RPMI8226 (cell line): ENCODE results near the gene PSMD1.
"Not testable (repeated sequence)": the region's sequence is repeated elsewhere in the genome, so short reads cannot be mapped to it uniquely, and the experiment has no call there.

Experiments used
- DNase-seq: peaks from one replicate; pipeline ENCODE4 v3.0.0-alpha.2; 2015

Gene PSMD1

DNA sequence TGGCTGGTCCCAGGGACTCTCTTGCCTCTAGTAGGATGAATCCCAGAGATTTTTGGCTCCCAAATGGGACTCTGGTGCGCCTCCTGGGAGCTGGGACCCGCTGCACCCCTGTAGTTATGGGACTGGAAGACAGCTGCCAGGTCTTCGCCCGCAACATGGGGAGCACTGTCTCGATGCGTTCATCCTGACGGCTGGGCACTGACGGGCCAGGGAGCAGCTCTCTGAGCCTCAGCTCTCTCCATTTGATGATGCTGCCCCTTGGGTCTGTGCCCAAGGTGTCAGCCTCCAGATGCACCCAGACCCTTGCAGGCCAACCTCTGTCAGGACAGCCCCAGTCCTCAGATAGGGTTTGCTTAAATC lies 132.5 kb downstream of the PSMD1 start:
- no peak for DNase-seq

DNA sequence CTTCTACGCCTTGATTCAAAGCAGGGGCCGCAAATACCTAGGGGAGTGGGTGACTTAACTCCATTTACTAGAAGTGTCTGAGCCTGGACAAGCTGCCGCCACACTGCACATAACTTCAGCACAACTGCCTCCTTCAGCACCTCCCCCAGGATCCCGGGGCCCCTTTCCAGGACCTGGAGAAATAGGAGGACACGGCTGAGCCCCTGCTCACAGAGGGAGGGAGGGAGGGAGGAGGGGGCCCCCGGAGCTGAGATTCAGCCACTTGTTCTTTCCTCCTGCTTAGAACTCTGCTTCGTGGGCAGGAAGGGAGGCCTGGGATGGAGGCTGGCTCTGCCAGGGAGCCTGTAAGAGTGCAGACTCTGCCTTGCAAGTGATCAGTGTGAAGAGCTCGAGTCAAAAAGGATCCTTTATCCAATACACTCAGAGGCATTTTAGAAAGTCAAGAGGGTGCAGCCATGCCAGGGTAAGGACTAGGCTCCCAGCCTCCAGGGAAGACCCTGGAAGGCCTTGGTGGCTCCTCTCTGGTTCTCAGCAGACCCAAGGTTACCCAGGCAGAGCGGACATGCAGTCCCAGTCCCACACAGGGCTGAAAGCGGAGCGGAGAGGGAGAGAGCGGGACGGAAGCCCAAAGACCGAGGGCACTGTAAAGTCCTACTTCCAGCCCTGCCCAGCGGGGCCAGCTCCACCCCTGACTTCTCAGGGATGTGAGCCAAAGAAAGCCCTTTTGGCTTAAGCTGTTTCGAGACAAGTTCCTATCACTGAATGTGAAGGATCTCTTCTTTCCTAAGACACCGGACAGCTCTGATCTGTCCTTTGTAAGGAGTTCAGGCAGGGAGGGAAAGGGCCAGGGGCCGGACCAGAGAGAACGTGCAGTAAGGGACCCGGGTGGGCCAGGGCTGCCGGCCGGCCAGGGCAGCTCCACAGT lies 133.2 kb downstream of the PSMD1 start:
- no peak for DNase-seq

DNA sequence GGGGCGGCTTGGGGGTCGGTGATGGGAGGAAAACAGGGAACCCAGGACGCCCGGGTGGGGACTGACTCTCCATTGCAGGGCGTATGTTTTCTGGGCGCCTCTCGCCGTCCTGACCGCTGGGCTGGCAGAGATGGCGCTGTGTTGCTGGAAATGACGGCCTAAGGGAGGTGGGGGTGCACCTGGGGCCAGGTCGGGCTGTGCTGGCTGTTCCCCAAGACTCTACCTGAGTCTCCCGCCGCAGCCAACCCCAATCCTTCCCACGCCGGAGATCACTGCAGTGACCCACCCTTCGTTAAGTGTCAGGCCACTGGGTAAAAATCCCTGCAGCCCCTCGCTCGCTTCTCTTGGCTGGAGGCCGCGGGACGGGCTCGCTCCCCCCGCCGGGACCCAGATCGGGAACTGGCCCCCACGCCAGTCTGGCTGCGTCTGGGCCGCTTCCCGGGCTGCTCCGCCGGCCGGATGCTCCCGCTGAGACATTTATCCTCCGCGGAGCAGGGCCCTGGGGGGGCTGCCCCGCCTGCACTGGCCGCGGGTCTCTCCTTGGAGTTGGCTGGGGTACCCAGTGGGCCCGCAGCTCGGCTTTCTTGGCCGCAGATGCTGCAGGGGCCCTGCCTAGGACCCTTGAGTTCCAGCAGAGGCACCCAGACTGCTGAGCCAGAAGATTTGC lies 134.0 kb downstream of the PSMD1 start:
- DNase-seq = no peak

DNA sequence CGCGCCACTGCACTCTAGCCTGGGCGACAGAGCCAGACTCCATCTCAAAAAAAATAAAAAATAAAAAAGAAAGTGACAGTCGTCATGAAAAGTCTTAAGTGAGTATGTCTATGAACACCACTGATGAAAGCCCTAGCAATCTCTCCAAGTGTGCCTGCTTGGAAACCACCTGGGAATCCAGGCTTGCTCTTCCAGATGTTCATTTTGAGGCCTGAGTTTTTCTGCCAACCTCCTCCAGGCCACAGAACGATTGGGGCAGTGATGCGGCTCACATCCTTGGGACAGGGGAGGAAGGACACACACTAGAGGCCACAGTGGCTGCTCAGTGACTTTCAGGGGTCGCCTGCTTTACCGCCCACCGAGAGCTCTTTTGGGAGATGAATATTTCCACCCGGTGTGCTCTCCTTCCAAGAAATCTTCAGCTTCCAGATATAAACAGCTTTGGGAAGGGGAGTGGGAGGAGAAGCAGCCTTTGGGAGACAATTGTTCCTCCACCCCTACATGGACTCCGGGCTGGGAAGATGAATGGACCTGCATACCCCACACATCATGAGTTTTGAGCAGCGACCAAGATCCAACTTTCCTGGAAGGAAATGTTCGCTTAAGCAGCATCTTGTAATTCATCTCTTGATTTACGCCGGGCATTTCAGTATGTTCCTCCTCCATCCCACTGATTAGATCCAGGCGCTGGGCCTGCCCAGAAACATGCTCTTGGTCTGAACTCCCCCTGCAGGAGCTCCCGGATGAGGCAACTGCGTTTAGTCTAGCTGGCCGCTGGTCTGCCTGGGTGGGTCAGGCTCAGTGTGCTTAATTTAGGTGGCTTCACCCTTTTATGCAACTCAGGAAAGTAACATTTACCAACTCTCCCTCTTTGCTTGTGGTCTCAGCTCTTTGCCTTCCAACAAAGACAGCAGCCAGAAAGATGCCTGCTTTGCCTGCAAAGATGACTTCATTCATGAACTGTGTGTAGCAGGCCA lies 135.5 kb downstream of the PSMD1 start:
- DNase-seq = peak; percentile 22

DNA sequence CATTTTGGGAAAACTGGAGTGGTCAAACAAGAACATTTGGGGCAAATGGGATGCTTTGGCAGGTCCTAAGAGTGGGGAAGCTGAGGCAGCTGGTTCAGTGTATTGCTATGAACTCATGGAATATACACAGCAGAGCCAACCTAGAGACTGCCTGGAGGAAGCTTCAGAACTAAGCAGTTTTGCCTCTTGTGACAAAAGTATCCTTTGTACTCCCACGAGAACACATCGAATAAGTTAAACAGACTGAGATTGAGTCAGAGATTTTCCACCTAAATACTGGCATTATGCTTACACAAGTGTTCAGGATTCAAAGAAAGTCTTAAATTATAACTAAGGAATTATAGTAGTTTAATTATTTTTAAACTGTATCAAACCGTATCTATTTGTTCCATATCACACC lies 136.5 kb downstream of the PSMD1 start:
- DNase-seq = no peak

DNA sequence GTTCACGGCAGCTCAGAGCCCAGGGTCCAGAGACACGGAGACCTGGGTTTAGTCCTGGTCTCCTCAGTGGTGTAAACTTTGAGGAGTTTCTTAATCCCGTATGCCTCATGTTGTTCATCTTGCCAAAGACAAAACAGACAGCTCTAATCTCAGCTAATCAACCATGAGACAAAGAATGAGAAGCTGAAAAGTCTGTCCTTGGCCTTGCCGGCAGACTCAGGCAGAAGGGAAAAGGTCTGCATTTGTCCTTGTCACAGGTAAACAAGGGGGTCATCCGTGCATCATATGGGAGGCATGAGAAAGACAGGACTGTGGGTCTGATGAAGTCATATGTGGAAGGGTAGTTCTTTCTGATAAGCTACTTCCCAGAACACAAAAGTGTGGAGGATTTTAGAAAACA lies 139.9 kb downstream of the PSMD1 start:
- DNase-seq = no peak

DNA sequence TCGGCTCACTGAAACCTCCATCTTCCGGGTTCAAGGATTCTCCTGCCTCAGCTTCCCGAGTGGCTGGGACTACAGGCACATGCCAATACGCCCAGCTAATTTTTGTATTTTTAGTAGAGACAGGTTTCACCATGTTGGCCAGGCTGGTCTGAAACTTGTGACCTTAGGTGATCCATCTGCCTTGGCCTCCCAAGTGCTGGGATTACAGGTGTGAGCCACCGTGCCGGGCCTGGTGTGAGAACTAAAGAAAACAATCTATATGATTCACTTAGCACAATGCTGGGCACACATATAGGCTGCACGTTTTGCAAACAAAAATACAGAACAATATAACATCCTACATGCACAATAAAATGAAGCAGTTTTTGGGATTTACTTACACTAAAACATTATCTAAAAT lies 140.5 kb downstream of the PSMD1 start:
- not testable (repeated sequence) for DNase-seq

DNA sequence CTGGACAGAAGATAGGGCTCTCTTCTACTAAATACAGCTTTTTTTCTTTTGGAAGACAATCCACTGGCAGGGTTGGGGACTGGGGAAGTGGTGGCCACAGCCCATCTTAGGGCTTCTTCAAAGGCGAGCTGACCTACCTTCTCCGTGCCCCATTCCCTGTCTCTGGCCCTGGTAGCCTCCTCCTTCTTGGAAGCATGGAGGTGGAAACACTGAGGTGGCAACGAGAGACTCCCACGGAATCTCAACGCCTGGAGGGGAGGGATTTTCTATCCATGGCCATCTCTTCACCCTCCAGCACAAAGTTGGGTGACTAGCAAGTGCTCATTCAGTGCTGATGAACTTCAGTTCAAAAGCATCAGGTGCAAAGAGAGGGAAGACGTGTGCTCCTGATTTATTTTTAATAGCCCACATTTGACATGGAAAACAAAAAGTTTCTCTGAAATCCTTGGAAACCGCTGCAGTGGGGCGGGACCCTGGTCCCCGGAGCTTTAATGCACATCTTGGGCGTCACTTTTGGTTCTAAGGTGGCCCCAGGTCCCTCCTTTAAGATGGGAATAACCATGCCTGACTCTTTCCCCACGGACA lies 141.1 kb downstream of the PSMD1 start:
- no peak for DNase-seq

DNA sequence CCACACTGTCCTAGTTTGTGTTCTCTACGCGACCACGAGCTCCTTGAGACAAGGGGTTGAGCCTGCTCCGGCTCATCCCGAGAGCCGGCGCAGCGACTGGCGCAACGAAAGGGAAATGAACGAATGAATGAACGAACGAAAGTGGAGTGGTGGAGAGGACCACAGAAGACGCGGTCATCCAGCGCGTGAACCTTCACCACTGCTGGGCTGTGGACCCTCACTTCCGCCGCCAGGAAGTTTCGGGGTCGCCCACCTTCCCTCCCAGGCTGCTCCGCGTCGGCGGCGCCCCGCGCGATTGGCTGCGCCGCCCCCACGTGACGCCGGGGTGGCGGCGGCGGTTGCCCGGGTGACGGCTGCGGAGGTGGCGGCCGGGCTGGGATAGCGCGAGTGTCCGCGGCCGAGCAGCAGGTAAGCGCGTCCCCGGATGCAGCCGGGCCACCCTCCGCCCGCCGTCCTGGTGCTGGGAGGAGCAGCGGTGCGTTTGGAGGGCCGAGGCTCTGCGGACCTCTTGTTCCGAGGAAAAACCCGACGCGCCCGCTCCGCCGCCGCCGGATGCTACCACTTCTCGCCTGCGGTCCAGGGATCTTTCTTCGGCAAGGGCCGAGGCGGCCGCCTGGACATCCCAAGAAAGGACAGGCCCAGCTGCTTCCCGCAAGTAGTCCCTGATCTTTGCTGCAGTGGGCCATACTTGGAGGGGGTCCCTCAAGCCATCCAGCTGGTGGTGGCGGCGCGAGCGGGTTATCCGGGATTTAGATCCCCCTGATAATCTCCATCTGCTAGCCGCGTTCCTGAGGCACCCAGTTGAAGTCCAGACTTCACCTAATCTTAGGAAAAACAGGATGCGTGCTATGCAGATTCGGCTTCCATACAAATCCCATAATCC lies 141.9 kb downstream of the PSMD1 start, which contains the start of gene ARMC9:
ARMC9 (plus strand) TSS at position 341 of the 883 bp plus-strand sequence. CDS start 7,608 bp downstream, outside the sequence.
- peak; percentile 63 for DNase-seq

DNA sequence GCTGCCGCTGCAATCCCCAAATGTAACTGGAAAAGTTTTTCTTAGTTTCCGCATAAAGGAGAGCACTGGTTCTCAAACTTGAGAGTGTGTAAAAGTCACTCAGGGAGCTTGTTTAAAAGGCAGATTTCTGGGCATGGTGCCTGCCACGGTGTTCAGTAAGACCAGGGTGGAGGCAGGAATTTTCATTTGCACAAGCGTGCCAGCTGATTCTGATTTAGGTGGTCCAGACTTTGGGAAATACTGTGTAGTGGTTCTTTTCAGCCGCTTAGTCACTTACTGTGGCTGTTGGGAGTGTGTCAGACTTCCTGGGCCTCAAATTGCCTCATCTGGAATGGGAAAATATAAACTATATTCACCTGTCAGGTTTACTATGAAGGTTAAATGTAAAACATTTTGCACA lies 142.6 kb downstream of the PSMD1 start:
- no peak for DNase-seq

DNA sequence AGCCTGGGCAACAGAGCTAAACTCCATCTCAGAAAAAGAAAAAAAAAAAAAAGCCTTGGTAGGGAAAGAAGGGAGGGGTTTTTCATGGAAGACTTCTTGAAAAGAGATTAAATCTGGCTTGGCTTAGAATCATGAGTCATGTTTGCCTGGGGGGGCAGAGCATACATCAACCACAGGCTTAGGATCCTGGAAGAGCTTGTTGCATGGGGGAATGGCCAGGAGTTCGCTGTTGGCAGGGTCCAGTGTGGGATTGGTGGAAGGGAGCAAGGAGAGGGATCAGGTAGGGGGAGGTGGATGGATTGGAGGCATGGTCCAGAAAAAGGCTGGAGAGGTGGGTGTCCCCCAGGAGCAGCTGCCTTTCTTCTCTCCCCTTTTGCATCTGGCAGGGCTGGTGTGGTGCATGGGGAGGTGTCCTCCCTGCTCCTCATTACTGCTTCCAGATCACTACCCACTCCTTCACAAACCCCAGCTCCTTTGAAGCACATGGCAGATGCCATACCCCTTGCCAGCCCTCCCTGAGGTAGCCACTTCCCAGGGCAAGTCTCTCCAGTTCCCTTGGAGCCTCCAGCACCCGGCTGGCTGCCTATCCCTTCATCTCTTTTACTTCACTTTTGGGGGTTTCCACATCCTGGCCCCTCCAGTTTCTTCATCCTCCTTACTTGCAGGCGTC lies 144.3 kb downstream of the PSMD1 start:
- DNase-seq = no peak

DNA sequence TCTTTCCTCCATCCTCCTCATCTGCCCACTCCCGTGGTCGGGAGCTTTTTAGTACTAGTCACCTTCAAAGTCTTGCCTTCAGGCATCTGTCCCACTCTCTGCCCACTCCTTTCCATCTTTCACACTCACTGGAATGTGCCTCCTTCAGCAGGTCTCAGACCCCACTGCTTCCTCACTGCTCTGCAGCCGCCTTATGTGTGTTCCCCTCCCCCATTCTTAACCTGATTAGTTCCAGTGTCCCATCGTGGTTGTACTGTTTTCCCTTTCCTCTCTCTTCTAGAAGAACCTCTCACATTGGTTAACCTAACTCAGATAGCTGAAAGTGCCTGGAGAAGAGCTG lies 144.8 kb downstream of the PSMD1 start:
- DNase-seq = no peak

DNA sequence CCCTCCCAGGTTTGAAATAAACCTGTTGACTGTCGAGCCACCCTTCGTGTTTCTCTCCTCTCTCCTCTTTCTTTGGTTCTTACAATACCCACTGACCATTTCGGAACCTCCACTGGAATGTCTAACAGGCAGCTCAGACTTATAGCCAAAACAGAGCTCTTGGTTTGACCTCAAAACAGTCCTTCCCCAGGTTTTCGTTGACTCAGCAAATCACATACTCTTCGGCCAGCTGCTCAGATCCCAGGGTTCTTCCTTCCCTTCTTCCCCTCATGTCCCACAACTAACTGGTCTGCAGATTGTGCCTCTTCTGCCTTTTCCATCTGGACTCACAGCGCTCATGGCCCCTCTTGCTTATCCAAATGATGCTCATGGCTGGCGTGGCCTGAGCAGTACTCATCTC lies 146.4 kb downstream of the PSMD1 start:
- DNase-seq = no peak

DNA sequence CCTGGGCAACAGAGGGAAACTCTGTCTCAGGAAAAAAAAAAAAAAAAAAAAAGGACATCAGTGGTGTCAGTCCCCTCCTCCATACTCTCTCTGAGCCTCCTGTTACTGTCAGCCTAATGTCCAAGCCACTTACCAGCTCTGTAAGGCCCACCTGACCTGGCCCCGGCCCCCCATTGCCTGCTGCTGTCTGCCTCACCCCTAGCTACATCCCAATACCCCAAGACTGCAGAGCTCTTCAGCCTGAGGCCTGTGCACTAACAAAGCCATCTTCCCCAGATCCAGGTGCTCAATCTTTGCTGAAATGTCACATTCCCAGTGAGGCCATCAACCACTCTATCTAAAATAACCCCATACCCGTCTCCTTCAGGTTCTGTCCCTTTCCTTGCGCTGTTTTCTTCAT lies 147.5 kb downstream of the PSMD1 start:
- DNase-seq = no peak

DNA sequence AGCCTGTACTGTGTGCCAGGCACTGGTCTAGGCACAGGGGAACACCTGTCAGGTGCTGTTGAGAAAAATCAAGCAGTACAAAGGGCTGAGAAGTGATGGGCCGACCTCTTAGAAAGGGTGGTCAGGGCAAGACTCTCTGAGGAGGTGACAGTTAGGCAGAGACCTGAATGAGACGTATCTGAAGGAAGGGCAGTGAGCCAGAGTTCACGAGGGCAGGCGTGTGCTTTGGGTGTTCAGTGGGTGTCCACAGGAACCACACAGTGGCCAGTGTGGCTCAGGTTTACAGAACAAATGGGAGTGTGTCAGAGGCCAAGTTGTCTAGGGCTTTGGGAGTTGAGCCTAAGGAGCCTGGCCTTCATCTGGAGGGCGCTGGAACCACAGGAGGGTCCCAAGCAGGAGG lies 147.9 kb downstream of the PSMD1 start:
- DNase-seq = no peak

DNA sequence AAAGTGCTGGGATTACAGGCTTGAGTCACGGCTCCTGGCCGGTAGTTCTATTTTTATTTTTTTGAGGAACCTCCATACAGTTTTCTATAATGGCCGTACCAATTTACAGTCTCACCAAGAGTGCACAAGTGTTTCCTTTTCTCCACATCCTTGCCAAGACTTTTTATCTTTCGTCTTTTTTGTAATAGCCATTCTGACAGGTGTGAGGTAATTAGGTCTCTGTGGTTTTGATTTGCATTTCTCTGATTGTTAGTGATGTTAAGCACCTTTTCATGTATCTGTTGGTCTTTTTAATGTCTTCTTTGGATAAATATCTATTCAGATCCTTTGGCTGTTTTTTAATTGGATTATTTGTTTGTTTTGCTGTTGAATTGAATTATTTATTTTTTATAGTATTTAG lies 151.1 kb downstream of the PSMD1 start:
- no peak for DNase-seq

DNA sequence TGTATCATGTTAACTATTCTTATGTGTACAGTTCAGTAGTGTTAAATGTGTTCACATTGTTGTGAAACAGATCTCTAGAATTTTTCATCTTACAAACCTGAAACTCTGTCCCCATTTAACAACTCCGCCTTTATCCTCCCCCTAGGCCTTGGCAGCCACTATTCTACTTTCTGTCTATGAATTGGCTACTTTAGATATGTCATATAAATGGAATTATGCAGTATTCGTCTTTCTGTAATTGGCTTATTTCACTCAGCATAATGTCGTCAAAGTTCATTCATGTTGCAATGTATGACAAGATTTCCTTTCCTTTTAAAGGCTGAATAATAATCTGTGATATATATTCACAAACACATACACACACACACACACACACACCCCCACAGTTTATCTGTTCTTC lies 154.1 kb downstream of the PSMD1 start:
- no peak for DNase-seq

DNA sequence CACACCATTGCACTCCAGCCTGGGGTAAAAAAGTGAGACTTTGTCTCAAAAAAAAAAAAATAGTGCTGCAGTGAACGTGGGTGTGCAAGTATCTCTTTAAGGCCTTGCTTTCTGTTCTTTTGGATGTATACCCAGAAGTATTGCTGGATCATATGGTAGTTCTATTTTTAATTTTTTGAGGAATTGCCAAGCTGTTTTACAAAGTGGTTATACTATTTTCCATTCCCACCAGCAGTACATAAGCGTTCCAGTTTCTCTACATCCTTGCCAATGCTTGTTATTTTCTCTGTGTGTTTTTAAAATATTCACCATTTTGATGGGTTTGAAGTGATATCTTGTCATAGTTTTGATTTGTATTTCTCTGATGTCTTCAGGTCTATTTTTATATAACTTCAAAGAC lies 154.8 kb downstream of the PSMD1 start:
- DNase-seq = no peak

DNA sequence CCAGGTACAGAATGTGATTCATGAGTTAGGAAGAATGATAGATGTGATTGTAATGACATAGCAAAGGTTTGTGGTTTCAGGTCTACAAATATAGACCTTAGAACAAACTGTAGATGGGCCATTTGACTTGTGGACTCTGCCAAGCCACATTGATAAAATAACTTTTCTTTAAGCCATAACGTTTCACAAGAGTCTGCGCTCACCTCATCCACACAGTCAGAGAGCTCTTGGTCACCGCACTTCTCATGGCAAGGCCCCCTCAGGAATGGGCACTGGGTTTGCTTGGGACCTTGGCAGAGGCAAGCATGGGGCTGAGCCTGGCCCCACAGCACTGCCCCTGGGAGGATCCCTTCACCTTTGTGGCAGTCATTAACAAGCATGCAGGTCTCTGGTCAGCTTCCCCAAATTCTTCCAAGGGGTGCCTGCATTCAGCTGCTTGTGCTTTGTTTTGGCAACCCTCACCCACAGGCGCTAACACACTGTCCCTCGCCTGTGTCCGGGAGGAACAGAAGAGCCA lies 155.7 kb downstream of the PSMD1 start:
- DNase-seq = no peak

DNA sequence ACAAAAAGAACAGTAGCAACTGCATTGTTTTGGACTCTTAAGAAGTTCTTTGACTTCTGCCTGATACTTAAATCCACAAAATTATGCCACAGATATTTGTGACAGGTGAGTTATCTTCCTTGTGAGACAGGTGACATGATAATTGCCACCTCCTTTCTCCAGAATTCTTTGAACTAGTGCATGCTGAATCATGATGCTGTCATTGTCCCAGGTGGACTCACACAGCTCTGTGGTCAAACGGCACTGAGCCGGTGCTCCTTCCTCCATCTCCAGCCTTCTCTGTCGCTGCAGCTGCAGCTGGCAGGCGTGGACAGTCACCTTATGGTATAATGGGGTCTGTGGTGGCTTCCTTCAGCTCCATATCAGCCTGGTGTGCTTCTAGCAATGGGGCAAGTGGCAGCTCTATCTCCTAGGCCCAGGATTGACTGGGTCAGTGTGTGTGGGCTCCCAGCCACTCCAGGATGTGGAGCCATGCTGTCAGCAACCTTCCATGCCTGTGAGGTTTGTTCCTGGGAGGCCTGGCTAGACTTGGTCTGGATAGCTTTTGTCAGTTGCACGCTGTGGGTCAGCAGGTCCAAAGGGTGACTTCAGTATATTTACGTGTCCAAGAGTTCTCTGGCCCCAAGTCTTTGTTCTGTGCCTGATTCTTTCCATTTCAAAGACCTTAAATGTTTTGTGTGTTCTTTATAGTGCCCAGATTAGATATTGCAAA lies 157.4 kb downstream of the PSMD1 start:
- DNase-seq = no peak
